Stimulated activated CD4-positive, alpha-beta T cell treated with anti-CD3 and anti-CD28 coated beads, Interleukin-12 subunit alpha, Interleukin-12 subunit beta, amount 100 ng/mL, for 4 hours (primary cell): ENCODE results near the gene TAF1A.

Source experiments
- DNase-seq: peaks from one replicate; pipeline ENCODE4 v3.0.0-alpha.2; 2020

The TAF1A gene

GRCh38 chr1:222529916-222530315 is 59.8 kb downstream of the TAF1A start:
- DNase-seq = no peak

GRCh38 chr1:222529181-222529580 is 60.6 kb downstream of the TAF1A start:
- no peak for DNase-seq

GRCh38 chr1:222525951-222526350 is 63.8 kb downstream of the TAF1A start:
- DNase-seq = no peak

GRCh38 chr1:222523852-222524251 is 65.9 kb downstream of the TAF1A start:
- no peak for DNase-seq

GRCh38 chr1:222522105-222522915 is 67.4 kb downstream of the TAF1A start:
- no peak for DNase-seq

GRCh38 chr1:222521299-222522104 is 68.2 kb downstream of the TAF1A start:
- no peak for DNase-seq
